ENCODE results near the gene CMTM3. TPM values are rescaled to one million over a fixed set of nuclear protein-coding genes. Genes with fewer than 3 reads are reported as not detected.
"Not testable (repeated sequence)": the region's sequence is repeated elsewhere in the genome, so short reads cannot be mapped to it uniquely, and the experiment has no call there.

The CMTM3 gene
- total RNA-seq, 1 donor from 2014 or later = 62.4 TPM

DNA sequence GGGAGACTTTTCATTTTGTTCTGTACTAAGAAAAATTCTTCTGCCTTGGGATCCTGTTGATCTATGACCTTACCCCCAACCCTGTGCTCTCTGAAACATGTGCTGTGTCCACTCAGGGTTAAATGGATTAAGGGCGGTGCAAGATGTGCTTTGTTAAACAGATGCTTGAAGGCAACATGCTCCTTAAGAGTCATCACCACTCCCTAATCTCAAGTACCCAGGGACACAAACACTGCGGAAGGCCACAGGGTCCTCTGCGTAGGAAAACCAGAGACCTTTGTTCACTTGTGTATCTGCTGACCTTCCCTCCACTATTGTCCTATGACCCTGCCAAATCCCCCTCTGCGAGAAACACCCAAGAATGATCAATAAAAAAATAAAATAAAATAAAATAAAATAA, 27.1 kb downstream of the CMTM3 start:
- not testable (repeated sequence) for H3K9me3 ChIP-seq (ENCODE audit: insufficient read depth, low read depth, low read length); H3K4me2 ChIP-seq (ENCODE audit: low read length); H3K9ac ChIP-seq (ENCODE audit: low read length); H3K4me3 ChIP-seq (ENCODE audit: insufficient read depth, low read depth, low read length); H3K4me1 ChIP-seq (ENCODE audit: insufficient read depth, low read length); H3K4me1 Mint-ChIP-seq (ENCODE audit: low read depth, unreplicated experiment); FAIRE-seq; DNase-seq (ENCODE audit: low read depth); H3K4me3 Mint-ChIP-seq (ENCODE audit: unreplicated experiment); H3K36me3 ChIP-seq (ENCODE audit: insufficient read depth, low read length); H3K27ac ChIP-seq (ENCODE audit: low read depth, low read length); H4K20me1 ChIP-seq (ENCODE audit: insufficient read depth, low read length); H3K79me2 ChIP-seq (ENCODE audit: insufficient read depth, low read length); H2AFZ ChIP-seq (ENCODE audit: low read depth, low read length); H3K27me3 Mint-ChIP-seq (ENCODE audit: low read depth, unreplicated experiment); H3K27ac Mint-ChIP-seq (ENCODE audit: unreplicated experiment); H3K9me3 Mint-ChIP-seq (ENCODE audit: unreplicated experiment); H3K27me3 ChIP-seq (ENCODE audit: insufficient read depth, low read length)
- peaks cover 11% of the 10 kb centered on the region for H3K36me3 Mint-ChIP-seq (ENCODE audit: low read depth, unreplicated experiment)

DNA sequence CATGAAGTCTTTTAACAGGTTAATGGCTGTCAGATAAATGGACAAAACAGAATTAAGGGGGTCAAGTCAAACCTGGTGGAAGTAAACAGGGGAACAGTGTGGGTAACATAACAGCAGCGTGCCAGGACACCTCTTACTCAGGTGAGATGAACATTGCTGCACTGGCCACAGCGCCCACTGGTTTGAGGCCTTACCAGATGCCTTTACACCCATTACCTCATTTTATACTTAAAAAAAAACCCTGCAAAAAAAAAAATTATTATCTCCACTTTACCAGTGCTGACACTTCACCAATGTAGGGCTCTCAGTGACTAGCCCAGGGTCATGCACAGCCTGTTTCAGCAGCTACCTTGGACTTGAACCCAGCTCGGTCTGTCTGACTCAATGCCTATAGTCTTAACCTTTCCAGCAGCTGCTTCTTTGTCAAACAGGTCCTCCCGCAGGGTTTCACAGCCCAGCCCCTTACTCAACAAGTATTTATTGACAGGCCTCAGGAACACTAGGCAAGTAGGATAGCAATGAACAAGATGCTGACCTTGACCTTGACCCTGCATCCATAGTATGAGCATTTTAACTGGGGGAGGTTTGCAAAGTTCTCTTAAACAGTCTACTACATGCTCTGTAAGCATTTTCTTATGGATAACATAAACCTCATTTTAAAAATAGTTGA, 30.2 kb downstream of the CMTM3 start:
- no peak overlapping the region for H3K27ac ChIP-seq (ENCODE audit: low read depth, low read length)
- no peak overlapping the region for H3K27ac Mint-ChIP-seq (ENCODE audit: unreplicated experiment)
- no peaks in the 10 kb centered on the region for H3K9me3 Mint-ChIP-seq (ENCODE audit: unreplicated experiment)
- no peaks in the 10 kb centered on the region for H3K9me3 ChIP-seq (ENCODE audit: insufficient read depth, low read depth, low read length)
- H2AFZ ChIP-seq (ENCODE audit: low read depth, low read length) = no peak overlapping the region
- H3K79me2 ChIP-seq (ENCODE audit: insufficient read depth, low read length) = no peaks in the 10 kb centered on the region
- H3K27me3 ChIP-seq (ENCODE audit: insufficient read depth, low read length) = no peaks in the 10 kb centered on the region
- no peak overlapping the region for H3K9ac ChIP-seq (ENCODE audit: low read length)
- H3K4me2 ChIP-seq (ENCODE audit: low read length) = no peak overlapping the region
- FAIRE-seq = no peak
- DNase-seq (ENCODE audit: low read depth) = no peak
- H3K4me1 Mint-ChIP-seq (ENCODE audit: low read depth, unreplicated experiment) = peaks cover 6% of the 10 kb centered on the region
- H3K27me3 Mint-ChIP-seq (ENCODE audit: low read depth, unreplicated experiment) = no peaks in the 10 kb centered on the region
- H3K36me3 ChIP-seq (ENCODE audit: insufficient read depth, low read length) = no peaks in the 10 kb centered on the region
- peaks cover 5% of the 10 kb centered on the region for H3K4me1 ChIP-seq (ENCODE audit: insufficient read depth, low read length)
- H3K36me3 Mint-ChIP-seq (ENCODE audit: low read depth, unreplicated experiment) = peaks cover 8% of the 10 kb centered on the region
- TF ChIP-seq EZH2 (IDR thresholded peaks at IDR 0.05; ENCODE audit: insufficient read depth, low read length) = no peak
- TF ChIP-seq, protein P1, sequence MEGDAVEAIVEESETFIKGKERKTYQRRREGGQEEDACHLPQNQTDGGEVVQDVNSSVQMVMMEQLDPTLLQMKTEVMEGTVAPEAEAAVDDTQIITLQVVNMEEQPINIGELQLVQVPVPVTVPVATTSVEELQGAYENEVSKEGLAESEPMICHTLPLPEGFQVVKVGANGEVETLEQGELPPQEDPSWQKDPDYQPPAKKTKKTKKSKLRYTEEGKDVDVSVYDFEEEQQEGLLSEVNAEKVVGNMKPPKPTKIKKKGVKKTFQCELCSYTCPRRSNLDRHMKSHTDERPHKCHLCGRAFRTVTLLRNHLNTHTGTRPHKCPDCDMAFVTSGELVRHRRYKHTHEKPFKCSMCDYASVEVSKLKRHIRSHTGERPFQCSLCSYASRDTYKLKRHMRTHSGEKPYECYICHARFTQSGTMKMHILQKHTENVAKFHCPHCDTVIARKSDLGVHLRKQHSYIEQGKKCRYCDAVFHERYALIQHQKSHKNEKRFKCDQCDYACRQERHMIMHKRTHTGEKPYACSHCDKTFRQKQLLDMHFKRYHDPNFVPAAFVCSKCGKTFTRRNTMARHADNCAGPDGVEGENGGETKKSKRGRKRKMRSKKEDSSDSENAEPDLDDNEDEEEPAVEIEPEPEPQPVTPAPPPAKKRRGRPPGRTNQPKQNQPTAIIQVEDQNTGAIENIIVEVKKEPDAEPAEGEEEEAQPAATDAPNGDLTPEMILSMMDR (IDR thresholded peaks at IDR 0.05; ENCODE audit: insufficient read depth, low read depth, low read length) = no peak
- H4K20me1 ChIP-seq (ENCODE audit: insufficient read depth, low read length) = no peaks in the 10 kb centered on the region
- no peak overlapping the region for H3K4me3 Mint-ChIP-seq (ENCODE audit: unreplicated experiment)
- H3K4me3 ChIP-seq (ENCODE audit: insufficient read depth, low read depth, low read length) = no peak overlapping the region

DNA sequence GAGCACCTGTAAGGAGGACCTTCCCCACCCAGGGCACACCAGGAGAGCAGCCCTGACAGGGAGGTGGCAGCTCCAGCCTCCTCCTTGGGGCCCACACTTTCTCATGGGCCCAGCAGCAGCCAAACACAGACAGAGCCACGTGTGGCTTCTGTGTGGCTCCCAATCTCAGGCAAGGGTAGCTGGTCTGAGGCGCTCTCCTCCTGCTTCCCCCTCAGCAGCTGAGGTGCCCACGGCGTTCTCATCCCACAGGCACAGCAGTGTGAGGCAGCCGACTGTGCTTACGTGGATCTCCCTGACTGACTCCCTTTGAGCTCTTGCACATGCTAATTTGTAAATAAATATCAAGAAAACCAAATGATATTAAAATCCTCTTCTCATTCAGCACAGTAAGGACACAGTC, 30.9 kb downstream of the CMTM3 start:
- no peak for FAIRE-seq
- Mint-ChIP-seq H3K4me3 (ENCODE audit: unreplicated experiment) (no peak overlapping the region), H3K36me3 (ENCODE audit: low read depth, unreplicated experiment) (peaks cover 8% of the 10 kb centered on the region), H3K27ac (ENCODE audit: unreplicated experiment) (no peak overlapping the region), H3K9me3 (ENCODE audit: unreplicated experiment) (no peaks in the 10 kb centered on the region), H3K27me3 (ENCODE audit: low read depth, unreplicated experiment) (no peaks in the 10 kb centered on the region), H3K4me1 (ENCODE audit: low read depth, unreplicated experiment) (peaks cover 6% of the 10 kb centered on the region)
- H3K79me2 ChIP-seq (ENCODE audit: insufficient read depth, low read length) = no peaks in the 10 kb centered on the region
- TF ChIP-seq, protein P1 (IDR thresholded peaks at IDR 0.05; ENCODE audit: insufficient read depth, low read depth, low read length) = no peak
- no peak for TF ChIP-seq EZH2 (IDR thresholded peaks at IDR 0.05; ENCODE audit: insufficient read depth, low read length)
- no peaks in the 10 kb centered on the region for H4K20me1 ChIP-seq (ENCODE audit: insufficient read depth, low read length)
- no peak overlapping the region for H3K4me2 ChIP-seq (ENCODE audit: low read length)
- H3K4me1 ChIP-seq (ENCODE audit: insufficient read depth, low read length) = peaks cover 5% of the 10 kb centered on the region
- no peaks in the 10 kb centered on the region for H3K36me3 ChIP-seq (ENCODE audit: insufficient read depth, low read length)
- no peak overlapping the region for H3K9ac ChIP-seq (ENCODE audit: low read length)
- no peak for DNase-seq (ENCODE audit: low read depth)
- H2AFZ ChIP-seq (ENCODE audit: low read depth, low read length) = no peak overlapping the region
- H3K27ac ChIP-seq (ENCODE audit: low read depth, low read length) = no peak overlapping the region
- H3K4me3 ChIP-seq (ENCODE audit: insufficient read depth, low read depth, low read length) = no peak overlapping the region
- H3K27me3 ChIP-seq (ENCODE audit: insufficient read depth, low read length) = no peaks in the 10 kb centered on the region
- H3K9me3 ChIP-seq (ENCODE audit: insufficient read depth, low read depth, low read length) = no peaks in the 10 kb centered on the region

Data from astrocyte (in vitro differentiated cells and primary cell).